ENCODE data around the gene MAN1C1. TPM values are rescaled to one million over a fixed set of nuclear protein-coding genes. Genes with fewer than 3 reads are reported as not detected.

Gene MAN1C1
- total and polyA plus RNA-seq, 9 donors, result 5.2 to 17.4 (median 12.2) TPM

- H3K27ac ChIP-seq (ENCODE audit: low read length), result no peak overlapping the region
- H3K9me3 ChIP-seq (replicated peaks; ENCODE audit: control insufficient read depth, low read depth, low read length), result peaks cover 13% of the 10 kb centered on the region
- no peaks in the 10 kb centered on the region for H3K27me3 ChIP-seq (ENCODE audit: control insufficient read depth, insufficient read depth, low read length)
These were observed 119.5 kb downstream of the MAN1C1 start for GRCh38 chr1:25735956-25736529.

GRCh38 chr1:25737130-25737529 is 120.5 kb downstream of the MAN1C1 start:
- H3K4me3 ChIP-seq (ENCODE audit: low read length), result no peak overlapping the region
- no peaks in the 10 kb centered on the region for H3K36me3 ChIP-seq (ENCODE audit: control insufficient read depth, insufficient read depth, low read length)
- peaks cover 44% of the 10 kb centered on the region for H3K4me1 ChIP-seq (ENCODE audit: control insufficient read depth, insufficient read depth, low read length)
- peak overlapping the region; percentile 72 for H3K27ac ChIP-seq (ENCODE audit: low read length)
- H3K27me3 ChIP-seq (ENCODE audit: control insufficient read depth, insufficient read depth, low read length), result no peaks in the 10 kb centered on the region
- WGBS (ENCODE audit: insufficient coverage), result 63% methylated on average over 4 of the region's 6 CpGs
- H3K9me3 ChIP-seq (replicated peaks; ENCODE audit: control insufficient read depth, low read depth, low read length), result peaks cover 13% of the 10 kb centered on the region
- peak; percentile 85 for DNase-seq

More at GRCh38 chr1:25735956-25736529, 119.5 kb downstream of the MAN1C1 start:
- DNase-seq, result no peak
- H3K36me3 ChIP-seq (ENCODE audit: control insufficient read depth, insufficient read depth, low read length), result no peaks in the 10 kb centered on the region
- whole genome bisulfite sequencing (ENCODE audit: insufficient coverage), result 100% methylated on average over 1 of the region's 1 CpG
- H3K4me3 ChIP-seq (ENCODE audit: low read length), result no peak overlapping the region
- H3K4me1 ChIP-seq (ENCODE audit: control insufficient read depth, insufficient read depth, low read length), result peaks cover 49% of the 10 kb centered on the region

- WGBS (ENCODE audit: insufficient coverage), result 81% methylated on average over 2 of the region's 2 CpGs
- Histone ChIP-seq H3K9me3 (replicated peaks; ENCODE audit: control insufficient read depth, low read depth, low read length) (peaks cover 13% of the 10 kb centered on the region), H3K27ac (ENCODE audit: low read length) (peak overlapping the region; percentile 68), H3K36me3 (ENCODE audit: control insufficient read depth, insufficient read depth, low read length) (no peaks in the 10 kb centered on the region), H3K4me1 (ENCODE audit: control insufficient read depth, insufficient read depth, low read length) (peaks cover 51% of the 10 kb centered on the region), H3K27me3 (ENCODE audit: control insufficient read depth, insufficient read depth, low read length) (no peaks in the 10 kb centered on the region), H3K4me3 (ENCODE audit: low read length) (no peak overlapping the region)
- DNase-seq, result peak; percentile 86
These were observed 121.9 kb downstream of the MAN1C1 start for GRCh38 chr1:25738499-25738898.

GRCh38 chr1:25739341-25739740 is 122.8 kb downstream of the MAN1C1 start:
- Histone ChIP-seq H3K9me3 (replicated peaks; ENCODE audit: control insufficient read depth, low read depth, low read length) (peaks cover 13% of the 10 kb centered on the region), H3K4me1 (ENCODE audit: control insufficient read depth, insufficient read depth, low read length) (peaks cover 59% of the 10 kb centered on the region), H3K36me3 (ENCODE audit: control insufficient read depth, insufficient read depth, low read length) (no peaks in the 10 kb centered on the region), H3K27ac (ENCODE audit: low read length) (no peak overlapping the region), H3K4me3 (ENCODE audit: low read length) (no peak overlapping the region), H3K27me3 (ENCODE audit: control insufficient read depth, insufficient read depth, low read length) (no peaks in the 10 kb centered on the region)
- DNase-seq, result no peak
- WGBS (ENCODE audit: insufficient coverage), result 68% methylated on average over 3 of the region's 4 CpGs

- Histone ChIP-seq H3K4me3 (ENCODE audit: low read length) (no peak overlapping the region), H3K27ac (ENCODE audit: low read length) (no peak overlapping the region), H3K9me3 (replicated peaks; ENCODE audit: control insufficient read depth, low read depth, low read length) (peaks cover 13% of the 10 kb centered on the region), H3K27me3 (ENCODE audit: control insufficient read depth, insufficient read depth, low read length) (no peaks in the 10 kb centered on the region), H3K4me1 (ENCODE audit: control insufficient read depth, insufficient read depth, low read length) (peaks cover 59% of the 10 kb centered on the region), H3K36me3 (ENCODE audit: control insufficient read depth, insufficient read depth, low read length) (no peaks in the 10 kb centered on the region)
- DNase-seq, result no peak
- WGBS (ENCODE audit: insufficient coverage), result 92% methylated on average over 8 of the region's 10 CpGs
These were observed 123.5 kb downstream of the MAN1C1 start for GRCh38 chr1:25740071-25740470.

GRCh38 chr1:25742316-25742715 is 125.7 kb downstream of the MAN1C1 start:
- Histone ChIP-seq H3K4me3 (ENCODE audit: low read length) (no peak overlapping the region), H3K36me3 (ENCODE audit: control insufficient read depth, insufficient read depth, low read length) (no peaks in the 10 kb centered on the region), H3K27ac (ENCODE audit: low read length) (peak overlapping the region; percentile 92), H3K27me3 (ENCODE audit: control insufficient read depth, insufficient read depth, low read length) (no peaks in the 10 kb centered on the region), H3K4me1 (ENCODE audit: control insufficient read depth, insufficient read depth, low read length) (peaks cover 47% of the 10 kb centered on the region), H3K9me3 (replicated peaks; ENCODE audit: control insufficient read depth, low read depth, low read length) (peaks cover 13% of the 10 kb centered on the region)
- WGBS (ENCODE audit: insufficient coverage), result 100% methylated on average over 1 of the region's 7 CpGs
- no peak for DNase-seq

- peak overlapping the region; percentile 92 for H3K27ac ChIP-seq (ENCODE audit: low read length)
- DNase-seq, result peak; percentile 93
- H3K27me3 ChIP-seq (ENCODE audit: control insufficient read depth, insufficient read depth, low read length), result no peaks in the 10 kb centered on the region
- 39% methylated on average over 9 of the region's 17 CpGs for WGBS (ENCODE audit: insufficient coverage)
- peaks cover 42% of the 10 kb centered on the region for H3K4me1 ChIP-seq (ENCODE audit: control insufficient read depth, insufficient read depth, low read length)
- no peak overlapping the region for H3K4me3 ChIP-seq (ENCODE audit: low read length)
- H3K9me3 ChIP-seq (replicated peaks; ENCODE audit: control insufficient read depth, low read depth, low read length), result peaks cover 12% of the 10 kb centered on the region
- no peaks in the 10 kb centered on the region for H3K36me3 ChIP-seq (ENCODE audit: control insufficient read depth, insufficient read depth, low read length)
These were observed 126.9 kb downstream of the MAN1C1 start for GRCh38 chr1:25743164-25744139.

GRCh38 chr1:25744140-25744581 is 127.6 kb downstream of the MAN1C1 start:
- H3K4me1 ChIP-seq (ENCODE audit: control insufficient read depth, insufficient read depth, low read length), result peaks cover 42% of the 10 kb centered on the region
- H3K36me3 ChIP-seq (ENCODE audit: control insufficient read depth, insufficient read depth, low read length), result peaks cover 1% of the 10 kb centered on the region
- peak; percentile 96 for DNase-seq
- H3K27ac ChIP-seq (ENCODE audit: low read length), result peak overlapping the region; percentile 92
- no peak overlapping the region for H3K4me3 ChIP-seq (ENCODE audit: low read length)
- 31% methylated on average over 5 of the region's 8 CpGs for WGBS (ENCODE audit: insufficient coverage)
- H3K27me3 ChIP-seq (ENCODE audit: control insufficient read depth, insufficient read depth, low read length), result no peaks in the 10 kb centered on the region
- peaks cover 4% of the 10 kb centered on the region for H3K9me3 ChIP-seq (replicated peaks; ENCODE audit: control insufficient read depth, low read depth, low read length)

- 91% methylated on average over 3 of the region's 8 CpGs for WGBS (ENCODE audit: insufficient coverage)
- Histone ChIP-seq H3K9me3 (replicated peaks; ENCODE audit: control insufficient read depth, low read depth, low read length) (no peaks in the 10 kb centered on the region), H3K27ac (ENCODE audit: low read length) (peak overlapping the region; percentile 92), H3K27me3 (ENCODE audit: control insufficient read depth, insufficient read depth, low read length) (no peaks in the 10 kb centered on the region), H3K4me1 (ENCODE audit: control insufficient read depth, insufficient read depth, low read length) (peaks cover 42% of the 10 kb centered on the region), H3K36me3 (ENCODE audit: control insufficient read depth, insufficient read depth, low read length) (peaks cover 7% of the 10 kb centered on the region), H3K4me3 (ENCODE audit: low read length) (no peak overlapping the region)
- DNase-seq, result no peak
These were observed 128.2 kb downstream of the MAN1C1 start for GRCh38 chr1:25744636-25745425.
